GM12891 (cell line): Measurements from ENCODE around the gene CDHR4.

ENCODE experiments used
- POLR2A ChIP-seq: IDR thresholded peaks from 2 replicates; pipeline ENCODE4 v1.6.1; 2011; ENCODE audit warnings: low read depth, low read length, control low read depth
- POLR2AphosphoS5 ChIP-seq: IDR thresholded peaks from 2 replicates; pipeline ENCODE4 v1.6.1; 2011; ENCODE audit warnings: low read depth, low read length, control low read depth
- SPI1 ChIP-seq: IDR thresholded peaks from 2 replicates; pipeline ENCODE4 v1.6.1; 2011; ENCODE audit warnings: low read depth, low read length, control low read depth
- TAF1 ChIP-seq: IDR thresholded peaks from 2 replicates; pipeline ENCODE4 v1.6.1; 2011; ENCODE audit warnings: low read depth, low read length, control low read depth

DNA sequence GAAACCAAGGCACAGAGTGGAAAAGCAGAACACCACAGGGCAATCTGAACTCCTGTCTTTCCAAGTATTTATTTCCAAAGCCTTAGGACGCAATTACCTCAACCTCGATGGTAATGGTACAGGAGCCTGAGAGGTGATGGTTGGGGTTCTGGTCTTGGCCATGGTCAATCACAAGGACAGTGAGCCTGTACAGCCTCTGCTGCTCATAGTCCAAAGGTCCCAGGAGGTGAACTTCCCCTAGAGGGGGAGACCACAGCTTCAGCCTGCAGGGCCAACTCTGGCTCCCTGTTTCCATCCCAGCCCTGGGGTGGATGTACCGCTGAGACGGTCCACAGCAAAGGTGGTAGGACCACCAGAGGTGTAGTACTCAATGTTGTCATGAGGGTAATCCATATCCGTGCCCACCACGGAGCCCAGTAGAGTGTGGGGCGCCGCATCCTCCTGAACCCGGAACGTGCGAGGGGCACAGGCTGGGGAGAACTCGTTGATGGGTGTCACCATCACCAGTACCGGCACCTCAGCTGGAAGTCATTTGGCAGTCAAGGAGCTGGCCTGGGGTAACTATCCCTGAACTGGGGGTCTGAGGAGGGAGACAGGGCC is 6.1 kb downstream of the CDHR4 start:
- TF ChIP-seq POLR2A (no peak), TAF1 (no peak), POLR2AphosphoS5 (no peak), SPI1 (no peak)
